ENCODE results near the gene GPC3. TPM values are rescaled to one million over a fixed set of nuclear protein-coding genes. Genes with fewer than 3 reads are reported as not detected.

The GPC3 gene
- polyA plus RNA-seq, 2 of the 4 experiments (the other 2 are of a cell fraction) = not detected

GRCh38 chrX:133674726-133675470 is 310.5 kb downstream of the GPC3 start:
- no peaks in the 10 kb centered on the region for H3K4me1 ChIP-seq
- DNase-seq (ENCODE audit: low read depth in 1 of 2, low spot score in 1 of 2) (no peak), ATAC-seq (no peak), FAIRE-seq (no peak)
- H3K27ac ChIP-seq = no peak overlapping the region
- no peaks in the 10 kb centered on the region for H3K9me3 ChIP-seq
- ChIA-PET POLR2A (no interaction called here), CTCF (no interaction called here)
- H3K4me3 ChIP-seq = no peak overlapping the region
- 26% methylated on average over 6 of the region's 6 CpGs for WGBS (ENCODE audit: missing lambda C conversion rate)
- no peak overlapping the region for H3K4me2 ChIP-seq
- TF ChIP-seq NPAS2 (CRISPR knock-in tag; IDR thresholded peaks at IDR 0.05; ENCODE audit: borderline replicate concordance) (no peak), ZFP36 (IDR thresholded peaks at IDR 0.05; ENCODE audit: borderline replicate concordance, partially characterized antibody) (no peak), KDM1A (IDR thresholded peaks at IDR 0.05; ENCODE audit: low read depth) (no peak), POLR2AphosphoS2 (conservative IDR thresholded peaks at IDR 0.05; ENCODE audit: low read length) (no peak), CBX8 (IDR thresholded peaks at IDR 0.05) (no peak), PHF8 (IDR thresholded peaks at IDR 0.05; ENCODE audit: borderline replicate concordance, low read depth) (no peak), HOXB13 (CRISPR knock-in tag; IDR thresholded peaks at IDR 0.05; ENCODE audit: low read depth) (no peak), ATOH8 (CRISPR knock-in tag; IDR thresholded peaks at IDR 0.05; ENCODE audit: low read depth) (no peak), FOXS1 (CRISPR knock-in tag; IDR thresholded peaks at IDR 0.05) (no peak), RNF2 (IDR thresholded peaks at IDR 0.05; ENCODE audit: borderline replicate concordance, low read depth) (no peak), HEYL (CRISPR knock-in tag; IDR thresholded peaks at IDR 0.05) (no peak), TP53 (CRISPR knock-in tag; IDR thresholded peaks at IDR 0.05) (no peak), EHMT2 (IDR thresholded peaks at IDR 0.05; ENCODE audit: low read depth) (no peak), HDAC2 (IDR thresholded peaks at IDR 0.05) (no peak), SREBF2 (IDR thresholded peaks at IDR 0.05) (no peak), GATA3 (IDR thresholded peaks at IDR 0.05; ENCODE audit: borderline replicate concordance) (no peak), HES2 (IDR thresholded peaks at IDR 0.05) (no peak), NR3C1 (IDR thresholded peaks at IDR 0.05) (no peak)
- TF ChIP-seq, protein P1, sequence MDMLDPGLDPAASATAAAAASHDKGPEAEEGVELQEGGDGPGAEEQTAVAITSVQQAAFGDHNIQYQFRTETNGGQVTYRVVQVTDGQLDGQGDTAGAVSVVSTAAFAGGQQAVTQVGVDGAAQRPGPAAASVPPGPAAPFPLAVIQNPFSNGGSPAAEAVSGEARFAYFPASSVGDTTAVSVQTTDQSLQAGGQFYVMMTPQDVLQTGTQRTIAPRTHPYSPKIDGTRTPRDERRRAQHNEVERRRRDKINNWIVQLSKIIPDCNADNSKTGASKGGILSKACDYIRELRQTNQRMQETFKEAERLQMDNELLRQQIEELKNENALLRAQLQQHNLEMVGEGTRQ (IDR thresholded peaks at IDR 0.05) = no peak
- TF ChIP-seq, protein P2, sequence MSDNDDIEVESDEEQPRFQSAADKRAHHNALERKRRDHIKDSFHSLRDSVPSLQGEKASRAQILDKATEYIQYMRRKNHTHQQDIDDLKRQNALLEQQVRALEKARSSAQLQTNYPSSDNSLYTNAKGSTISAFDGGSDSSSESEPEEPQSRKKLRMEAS (IDR thresholded peaks at IDR 0.05) = no peak

DNA sequence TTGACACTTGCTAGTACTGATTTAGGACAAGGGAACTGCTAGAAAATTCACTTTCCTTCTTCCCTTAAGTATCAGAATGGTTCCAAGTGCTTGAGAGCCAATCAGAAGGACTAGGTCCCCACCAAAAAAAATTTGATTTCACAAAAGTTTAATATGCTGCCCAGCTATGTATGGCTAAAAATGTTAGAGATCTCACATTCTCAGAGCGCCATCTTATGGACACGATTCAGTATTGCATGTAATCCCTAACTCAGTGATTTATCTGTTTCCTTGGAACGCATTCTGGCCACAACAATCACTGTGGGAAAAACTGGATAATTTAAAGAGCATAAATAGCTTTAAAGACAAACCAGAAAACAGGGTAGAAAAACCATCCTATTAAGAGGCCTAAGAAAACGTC is 315.0 kb downstream of the GPC3 start:
- Histone ChIP-seq H3K27ac (no peak overlapping the region), H3K9me3 (no peaks in the 10 kb centered on the region), H3K4me1 (no peaks in the 10 kb centered on the region), H3K4me3 (no peak overlapping the region), H3K4me2 (no peak overlapping the region)
- peak; percentile 93 for FAIRE-seq
- WGBS (ENCODE audit: missing lambda C conversion rate) = 6% methylated on average over 4 of the region's 4 CpGs
- DNase-seq (ENCODE audit: low read depth in 1 of 2, low spot score in 1 of 2) = peak; percentile 28 to 30
- TF ChIP-seq MYC (IDR thresholded peaks at IDR 0.05; ENCODE audit: borderline replicate concordance, low read length) (no peak), CBX8 (IDR thresholded peaks at IDR 0.05) (no peak), TP53 (CRISPR knock-in tag; IDR thresholded peaks at IDR 0.05) (no peak), RAD21 (conservative IDR thresholded peaks at IDR 0.05 in 1 of 2, IDR thresholded peaks at IDR 0.05 in 1 of 2) (peak; percentile 74 to 80), CBX2 (IDR thresholded peaks at IDR 0.05; ENCODE audit: borderline replicate concordance, low read depth) (no peak), HES2 (IDR thresholded peaks at IDR 0.05) (no peak), ATOH8 (CRISPR knock-in tag; IDR thresholded peaks at IDR 0.05; ENCODE audit: low read depth) (no peak), E2F6 (IDR thresholded peaks at IDR 0.05; ENCODE audit: borderline replicate concordance, low read depth) (no peak), CEBPB (IDR thresholded peaks at IDR 0.05) (no peak), PHF8 (IDR thresholded peaks at IDR 0.05; ENCODE audit: borderline replicate concordance, low read depth) (no peak), SMC3 (IDR thresholded peaks at IDR 0.05) (peak; percentile 61), RARB (CRISPR knock-in tag; IDR thresholded peaks at IDR 0.05) (no peak)
- TF ChIP-seq, protein P3, sequence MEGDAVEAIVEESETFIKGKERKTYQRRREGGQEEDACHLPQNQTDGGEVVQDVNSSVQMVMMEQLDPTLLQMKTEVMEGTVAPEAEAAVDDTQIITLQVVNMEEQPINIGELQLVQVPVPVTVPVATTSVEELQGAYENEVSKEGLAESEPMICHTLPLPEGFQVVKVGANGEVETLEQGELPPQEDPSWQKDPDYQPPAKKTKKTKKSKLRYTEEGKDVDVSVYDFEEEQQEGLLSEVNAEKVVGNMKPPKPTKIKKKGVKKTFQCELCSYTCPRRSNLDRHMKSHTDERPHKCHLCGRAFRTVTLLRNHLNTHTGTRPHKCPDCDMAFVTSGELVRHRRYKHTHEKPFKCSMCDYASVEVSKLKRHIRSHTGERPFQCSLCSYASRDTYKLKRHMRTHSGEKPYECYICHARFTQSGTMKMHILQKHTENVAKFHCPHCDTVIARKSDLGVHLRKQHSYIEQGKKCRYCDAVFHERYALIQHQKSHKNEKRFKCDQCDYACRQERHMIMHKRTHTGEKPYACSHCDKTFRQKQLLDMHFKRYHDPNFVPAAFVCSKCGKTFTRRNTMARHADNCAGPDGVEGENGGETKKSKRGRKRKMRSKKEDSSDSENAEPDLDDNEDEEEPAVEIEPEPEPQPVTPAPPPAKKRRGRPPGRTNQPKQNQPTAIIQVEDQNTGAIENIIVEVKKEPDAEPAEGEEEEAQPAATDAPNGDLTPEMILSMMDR (IDR thresholded peaks at IDR 0.05) = peak; percentile 67
- TF ChIP-seq, protein P4, sequence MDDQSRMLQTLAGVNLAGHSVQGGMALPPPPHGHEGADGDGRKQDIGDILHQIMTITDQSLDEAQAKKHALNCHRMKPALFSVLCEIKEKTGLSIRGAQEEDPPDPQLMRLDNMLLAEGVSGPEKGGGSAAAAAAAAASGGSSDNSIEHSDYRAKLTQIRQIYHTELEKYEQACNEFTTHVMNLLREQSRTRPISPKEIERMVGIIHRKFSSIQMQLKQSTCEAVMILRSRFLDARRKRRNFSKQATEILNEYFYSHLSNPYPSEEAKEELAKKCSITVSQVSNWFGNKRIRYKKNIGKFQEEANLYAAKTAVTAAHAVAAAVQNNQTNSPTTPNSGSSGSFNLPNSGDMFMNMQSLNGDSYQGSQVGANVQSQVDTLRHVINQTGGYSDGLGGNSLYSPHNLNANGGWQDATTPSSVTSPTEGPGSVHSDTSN (IDR thresholded peaks at IDR 0.05) = no peak
- CTCF ChIA-PET = interaction anchor here (0.6 to 2.0 kb wide), 27 partner anchors 7 to 1825 kb away, joined by 3 to 10 read pairs (median 4); no protein-coding TSS in a partner anchor
- peak in 1 of 2 experiments; percentile 54; a peak in 2 of 6 replicates for ATAC-seq
- POLR2A ChIA-PET = no interaction called here
